ENCODE measurements around the gene C1S. TPM values are rescaled to one million over a fixed set of nuclear protein-coding genes. Genes with fewer than 3 reads are reported as not detected.

Gene C1S
- total RNA-seq, 4 donors from 2014 or later = 415 to 1,129 (median 638) TPM

DNA sequence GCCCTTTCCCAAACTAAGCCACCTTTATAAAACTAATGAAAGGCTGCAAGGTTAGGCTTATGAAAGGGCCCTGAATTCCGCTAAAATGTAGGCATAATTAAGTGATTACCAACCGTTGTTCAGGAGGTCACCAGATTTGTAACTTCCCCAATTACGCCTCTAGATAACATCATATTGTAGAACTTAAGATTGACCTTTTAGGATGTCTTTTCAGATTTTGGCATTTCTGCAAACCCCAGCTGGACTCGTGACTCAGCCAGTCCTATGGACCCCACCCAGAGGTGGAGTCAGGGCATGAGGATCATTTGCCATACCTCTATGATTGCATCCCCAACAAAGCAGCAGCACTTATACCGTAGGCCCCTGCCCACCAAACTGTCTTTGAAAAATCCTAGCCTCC lies 38.6 kb upstream of the C1S start:
- Histone ChIP-seq H3K36me3 (no peaks in the 10 kb centered on the region), H3K27me3 (no peaks in the 10 kb centered on the region), H3K27ac (no peak overlapping the region), H3K4me3 (no peak overlapping the region), H3K4me1 (peaks cover 0 to 17% (median 8%) of the 10 kb centered on the region in 4 donors), H3K9me3 (no peaks in the 10 kb centered on the region)
- 73 to 74% methylated on average over 5 of the region's 5 CpGs for WGBS, 2 donors
- TF ChIP-seq, protein P1, sequence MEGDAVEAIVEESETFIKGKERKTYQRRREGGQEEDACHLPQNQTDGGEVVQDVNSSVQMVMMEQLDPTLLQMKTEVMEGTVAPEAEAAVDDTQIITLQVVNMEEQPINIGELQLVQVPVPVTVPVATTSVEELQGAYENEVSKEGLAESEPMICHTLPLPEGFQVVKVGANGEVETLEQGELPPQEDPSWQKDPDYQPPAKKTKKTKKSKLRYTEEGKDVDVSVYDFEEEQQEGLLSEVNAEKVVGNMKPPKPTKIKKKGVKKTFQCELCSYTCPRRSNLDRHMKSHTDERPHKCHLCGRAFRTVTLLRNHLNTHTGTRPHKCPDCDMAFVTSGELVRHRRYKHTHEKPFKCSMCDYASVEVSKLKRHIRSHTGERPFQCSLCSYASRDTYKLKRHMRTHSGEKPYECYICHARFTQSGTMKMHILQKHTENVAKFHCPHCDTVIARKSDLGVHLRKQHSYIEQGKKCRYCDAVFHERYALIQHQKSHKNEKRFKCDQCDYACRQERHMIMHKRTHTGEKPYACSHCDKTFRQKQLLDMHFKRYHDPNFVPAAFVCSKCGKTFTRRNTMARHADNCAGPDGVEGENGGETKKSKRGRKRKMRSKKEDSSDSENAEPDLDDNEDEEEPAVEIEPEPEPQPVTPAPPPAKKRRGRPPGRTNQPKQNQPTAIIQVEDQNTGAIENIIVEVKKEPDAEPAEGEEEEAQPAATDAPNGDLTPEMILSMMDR (IDR thresholded peaks at IDR 0.05) = no peak
- TF ChIP-seq POLR2A (IDR thresholded peaks at IDR 0.05) = no peak
- no peak for TF ChIP-seq EP300 (IDR thresholded peaks at IDR 0.05)
- no peak for DNase-seq (ENCODE audit: low spot score in 2 of 2)

DNA sequence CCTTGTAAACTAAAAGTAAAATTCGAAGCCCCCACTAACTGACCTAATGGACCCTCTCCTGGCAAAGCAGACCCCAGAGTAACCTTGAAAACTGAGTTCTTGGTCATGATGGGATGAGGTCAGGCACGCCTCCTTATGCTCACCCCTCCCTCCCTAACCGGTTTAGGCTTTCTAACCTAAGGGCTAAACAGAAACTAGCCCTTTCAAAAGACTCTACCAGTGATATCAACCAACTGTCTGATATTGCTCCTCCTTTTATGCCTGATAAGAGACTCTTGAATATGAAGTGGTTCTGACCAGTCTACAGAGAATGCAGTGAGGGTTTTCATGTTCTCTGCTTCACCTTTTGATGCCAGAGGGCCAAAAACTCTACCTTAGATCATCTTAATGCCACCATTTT lies 37.4 kb upstream of the C1S start:
- no peak for DNase-seq (ENCODE audit: low spot score in 2 of 2)
- no peak overlapping the region for H3K4me3 ChIP-seq
- H3K27ac ChIP-seq = no peak overlapping the region
- TF ChIP-seq EP300 (IDR thresholded peaks at IDR 0.05) = no peak
- TF ChIP-seq, protein P1 (IDR thresholded peaks at IDR 0.05) = no peak
- TF ChIP-seq POLR2A (IDR thresholded peaks at IDR 0.05) = no peak
- peaks cover 0 to 10% (median 4%) of the 10 kb centered on the region in 4 donors for H3K4me1 ChIP-seq
- 82 to 84% methylated on average over 3 of the region's 3 CpGs for WGBS, 2 donors
- H3K27me3 ChIP-seq = no peaks in the 10 kb centered on the region
- no peaks in the 10 kb centered on the region for H3K9me3 ChIP-seq
- no peaks in the 10 kb centered on the region for H3K36me3 ChIP-seq

DNA sequence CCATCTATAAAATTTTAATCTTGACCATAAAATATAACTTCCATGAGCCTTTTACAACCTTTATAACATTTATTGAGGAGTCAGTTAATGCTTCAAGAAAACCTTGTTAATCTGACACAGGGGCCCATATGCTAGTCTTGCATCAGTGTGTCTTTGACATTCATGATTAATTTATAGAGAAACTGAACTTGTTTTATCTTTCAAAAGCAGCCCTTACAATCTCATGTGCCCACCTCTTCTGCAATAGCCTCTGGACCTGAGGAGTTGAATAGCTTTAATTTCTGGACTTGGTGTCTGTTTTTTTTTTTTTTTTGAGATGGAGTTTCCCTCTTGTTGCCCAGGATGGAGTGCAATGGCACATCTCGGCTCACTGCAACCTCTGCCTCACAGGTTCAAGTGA lies 33.7 kb upstream of the C1S start:
- no peaks in the 10 kb centered on the region for H3K36me3 ChIP-seq
- 82 to 90% methylated on average over 1 of the region's 1 CpG for WGBS, 2 donors
- no peaks in the 10 kb centered on the region for H3K9me3 ChIP-seq
- H3K27me3 ChIP-seq = no peaks in the 10 kb centered on the region
- H3K4me1 ChIP-seq = no peaks in the 10 kb centered on the region
- no peak overlapping the region for H3K4me3 ChIP-seq
- TF ChIP-seq EP300 (IDR thresholded peaks at IDR 0.05) (no peak), POLR2A (IDR thresholded peaks at IDR 0.05) (no peak)
- TF ChIP-seq, protein P1 (IDR thresholded peaks at IDR 0.05) = no peak
- no peak overlapping the region for H3K27ac ChIP-seq
- DNase-seq (ENCODE audit: low spot score in 2 of 2) = no peak

DNA sequence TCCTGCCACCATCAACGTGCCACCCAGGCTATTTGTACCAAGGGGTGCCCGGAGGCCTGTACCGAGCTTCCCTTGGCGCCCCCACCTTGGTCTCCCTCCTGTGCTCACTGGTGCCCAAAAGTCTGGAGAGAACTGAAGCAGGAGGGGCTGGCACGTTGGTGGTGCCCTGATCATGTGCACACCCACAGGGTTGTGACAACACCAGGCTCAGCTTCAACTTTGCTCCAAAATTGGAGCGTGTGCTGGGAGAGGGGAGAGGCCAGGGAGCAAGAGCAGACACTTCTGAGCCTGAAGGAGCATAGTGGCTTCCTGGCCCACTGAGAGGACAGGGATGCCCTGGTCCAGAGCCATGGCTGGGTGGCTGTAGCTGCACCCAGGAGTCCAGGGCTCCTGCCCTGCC lies 29.2 kb upstream of the C1S start:
- no peak for DNase-seq (ENCODE audit: low spot score in 2 of 2)
- Histone ChIP-seq H3K27me3 (no peaks in the 10 kb centered on the region), H3K27ac (no peak overlapping the region), H3K4me1 (no peaks in the 10 kb centered on the region), H3K9me3 (no peaks in the 10 kb centered on the region), H3K36me3 (no peaks in the 10 kb centered on the region), H3K4me3 (no peak overlapping the region)
- 84% methylated on average over 6 of the region's 6 CpGs for WGBS, 2 donors
- TF ChIP-seq EP300 (IDR thresholded peaks at IDR 0.05) (no peak), POLR2A (IDR thresholded peaks at IDR 0.05) (no peak)
- TF ChIP-seq, protein P1 (IDR thresholded peaks at IDR 0.05) = no peak

DNA sequence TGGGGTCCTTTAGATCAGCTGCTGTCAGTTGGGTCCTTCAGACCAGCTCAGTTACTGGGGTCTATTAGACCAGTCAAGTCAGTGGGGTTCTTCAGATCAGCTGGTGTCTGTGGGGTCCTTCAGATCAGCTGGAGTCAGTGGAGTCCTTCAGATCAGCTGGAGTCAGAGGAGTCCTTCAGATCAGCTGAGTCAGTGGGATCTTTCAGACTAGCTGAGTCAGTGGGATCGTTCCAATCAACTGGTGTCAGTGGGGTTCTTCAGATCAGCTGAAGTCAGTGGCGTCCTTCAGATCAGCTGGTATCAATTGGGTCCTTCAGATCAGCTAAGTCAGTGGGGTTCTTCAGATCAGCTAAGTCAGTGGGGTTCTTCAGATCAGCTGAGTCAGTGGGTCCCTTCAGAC lies 27.5 kb upstream of the C1S start:
- Histone ChIP-seq H3K27ac (no peak overlapping the region), H3K4me3 (no peak overlapping the region), H3K9me3 (no peaks in the 10 kb centered on the region), H3K27me3 (no peaks in the 10 kb centered on the region), H3K4me1 (no peaks in the 10 kb centered on the region), H3K36me3 (no peaks in the 10 kb centered on the region)
- DNase-seq (ENCODE audit: low spot score in 2 of 2) = no peak
- no peak for TF ChIP-seq EP300 (IDR thresholded peaks at IDR 0.05)
- TF ChIP-seq, protein P1 (IDR thresholded peaks at IDR 0.05) = no peak
- TF ChIP-seq POLR2A (IDR thresholded peaks at IDR 0.05) = no peak
- 72 to 85% methylated on average over 2 of the region's 2 CpGs for WGBS, 2 donors

All from tibial nerve (tissue), 4 donors.